NCI-H345 treated with DMSO at 0.1 percent for 48 hours (cell line): ENCODE measurements around the gene ARL14.

Experiments used
- DNase-seq: peaks from one replicate; lab custom pipeline; 2025; ENCODE audit not compliant: unreplicated experiment; lab: John Stamatoyannopoulos, UW

The ARL14 gene

DNA sequence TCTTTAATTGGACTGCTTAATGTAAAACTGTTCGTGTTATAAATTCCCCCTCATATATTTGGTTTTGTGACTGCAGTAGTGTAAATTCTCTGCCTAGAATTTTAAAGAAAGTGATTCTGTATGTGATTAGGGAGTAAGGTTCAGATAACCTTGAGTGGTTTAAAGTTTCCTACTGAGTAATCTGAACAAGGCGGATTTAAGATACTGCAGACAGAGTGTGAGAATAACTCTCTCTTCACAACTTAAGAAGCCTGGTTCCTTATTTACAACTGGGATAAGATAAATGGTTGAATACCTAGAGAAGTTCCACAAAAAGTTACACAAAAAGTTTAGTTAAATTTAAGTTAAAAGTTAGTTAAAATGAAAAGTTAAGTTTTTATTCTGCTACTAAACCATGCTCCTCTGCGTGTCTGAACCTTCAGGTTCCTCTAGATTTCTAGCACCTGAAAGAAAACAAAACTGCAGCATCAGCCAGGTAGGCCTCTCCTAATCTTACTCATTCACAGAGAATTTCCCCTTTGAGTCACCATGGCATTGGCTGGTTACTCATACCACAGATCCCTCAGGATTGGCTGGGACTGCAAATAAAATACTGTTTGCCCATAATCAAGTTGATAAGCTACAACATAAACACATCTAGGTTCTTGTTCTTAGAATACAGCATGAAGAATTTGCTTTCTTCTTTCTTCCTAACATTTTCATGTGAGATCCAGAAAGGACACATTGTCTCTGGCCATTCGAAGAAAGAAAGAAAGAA is at the start of gene ARL14:
ARL14 (plus strand) TSS at position 614 of the 757 bp plus-strand sequence. CDS start 187 bp downstream, outside the sequence.
- no peak for DNase-seq

DNA sequence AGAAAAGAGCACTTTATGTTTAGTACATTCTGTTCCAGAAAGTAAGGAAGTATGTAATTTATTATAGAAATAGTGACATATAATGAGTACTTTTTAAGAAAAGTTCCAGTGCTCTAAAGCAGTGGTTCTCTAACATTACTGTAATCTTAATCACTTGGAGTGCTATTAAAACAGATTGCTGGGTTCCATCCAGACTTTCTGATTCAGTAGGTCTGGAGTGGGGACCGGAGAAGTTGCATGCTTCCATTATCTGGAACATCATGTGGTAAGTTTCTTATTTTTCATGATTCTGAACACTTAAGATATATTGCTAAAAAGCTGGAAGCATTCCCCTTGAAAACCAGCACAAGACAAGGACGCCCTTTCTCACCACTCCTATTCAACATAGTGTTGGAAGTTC is 47.5 kb upstream of the ARL14 start:
- no peak for DNase-seq

DNA sequence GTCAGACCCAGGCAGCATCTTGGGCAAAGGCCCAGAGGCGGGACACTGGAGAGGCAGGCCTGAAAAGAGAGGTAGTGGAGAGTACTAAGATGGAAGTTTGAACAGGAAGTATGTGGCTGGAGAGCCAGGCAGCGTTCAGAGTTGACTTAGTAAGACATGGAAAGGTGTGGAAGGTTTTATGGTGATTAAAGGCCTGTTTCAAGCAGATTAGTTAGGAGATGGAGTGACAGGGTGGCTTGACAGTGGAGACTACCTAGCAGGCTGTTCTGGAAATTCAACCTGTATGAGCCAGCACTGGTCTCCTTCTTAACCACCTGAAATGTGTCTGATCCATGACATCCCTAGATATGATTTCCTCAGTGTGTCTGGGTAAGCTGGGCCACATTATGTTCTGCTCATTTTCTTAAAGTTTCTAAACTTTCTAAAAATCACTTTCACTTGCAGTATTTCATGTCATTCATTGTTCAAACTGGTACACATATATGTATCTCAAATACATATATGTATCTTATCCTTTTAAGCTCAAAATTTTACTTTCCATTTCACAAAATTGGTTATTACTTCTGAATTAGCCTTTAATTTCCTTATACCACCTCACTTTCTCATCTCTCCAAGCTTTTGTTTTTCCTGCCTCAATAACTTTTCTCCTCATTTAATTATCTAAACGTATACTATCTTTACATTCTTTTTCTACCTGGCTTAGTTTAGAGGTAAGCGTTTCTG is 43.4 kb upstream of the ARL14 start:
- DNase-seq, result no peak

DNA sequence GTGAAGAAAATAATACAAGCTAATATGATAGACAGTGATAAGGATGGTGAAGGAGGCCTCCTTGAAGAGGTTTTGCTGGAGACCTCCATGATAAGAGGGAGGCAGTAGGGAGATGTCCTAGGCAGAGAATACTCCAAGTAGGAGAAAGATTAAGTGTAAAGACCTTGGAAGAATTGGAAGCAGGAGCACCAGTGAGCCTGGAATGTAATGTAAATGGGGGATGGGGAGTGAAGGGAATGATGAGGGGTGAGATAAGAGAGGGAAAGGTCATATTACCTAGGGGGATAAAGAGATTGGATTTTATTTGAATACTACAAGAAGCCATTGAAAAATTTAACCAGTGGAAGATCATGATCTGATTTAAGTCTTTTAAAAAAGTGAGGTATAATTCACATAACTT is 41.7 kb upstream of the ARL14 start:
- no peak for DNase-seq

DNA sequence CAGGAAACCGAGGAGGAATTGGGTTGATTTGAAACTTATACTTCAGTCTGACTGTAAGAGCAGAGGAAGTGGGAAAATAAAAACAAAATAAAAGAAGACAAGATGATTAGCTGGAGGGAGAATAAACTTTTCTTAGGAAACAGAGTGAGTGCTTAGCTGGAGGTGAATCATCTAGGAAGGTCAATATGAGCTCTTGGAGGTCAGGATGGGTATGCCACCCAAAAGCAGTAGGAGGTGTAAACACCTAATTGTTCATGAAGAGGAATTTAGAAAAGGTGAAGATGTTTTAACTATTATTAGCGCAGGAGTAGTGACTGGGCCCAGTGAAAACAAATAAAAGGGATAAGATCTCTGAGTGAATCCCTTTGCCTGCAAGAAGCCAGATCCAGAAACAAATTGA is 39.9 kb upstream of the ARL14 start:
- no peak for DNase-seq

DNA sequence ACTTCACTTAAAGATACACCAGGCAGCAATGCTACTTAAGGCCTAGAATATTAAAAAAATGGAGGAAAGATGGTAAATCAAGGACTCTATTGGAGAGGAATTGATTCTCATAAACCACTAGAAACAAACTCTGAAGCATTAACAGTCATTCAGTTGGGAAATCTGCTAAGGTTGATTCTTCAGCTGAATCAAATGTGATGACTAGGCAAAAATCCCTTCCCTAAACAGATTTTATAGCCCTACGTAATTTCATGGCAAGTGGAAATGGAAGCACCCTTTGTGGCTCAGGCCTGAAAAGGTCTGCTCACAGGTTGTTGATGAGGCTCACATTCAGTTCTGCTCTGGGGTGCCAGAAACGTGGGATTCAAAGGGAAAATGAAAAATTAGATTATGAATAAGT is 38.8 kb upstream of the ARL14 start:
- no peak for DNase-seq

DNA sequence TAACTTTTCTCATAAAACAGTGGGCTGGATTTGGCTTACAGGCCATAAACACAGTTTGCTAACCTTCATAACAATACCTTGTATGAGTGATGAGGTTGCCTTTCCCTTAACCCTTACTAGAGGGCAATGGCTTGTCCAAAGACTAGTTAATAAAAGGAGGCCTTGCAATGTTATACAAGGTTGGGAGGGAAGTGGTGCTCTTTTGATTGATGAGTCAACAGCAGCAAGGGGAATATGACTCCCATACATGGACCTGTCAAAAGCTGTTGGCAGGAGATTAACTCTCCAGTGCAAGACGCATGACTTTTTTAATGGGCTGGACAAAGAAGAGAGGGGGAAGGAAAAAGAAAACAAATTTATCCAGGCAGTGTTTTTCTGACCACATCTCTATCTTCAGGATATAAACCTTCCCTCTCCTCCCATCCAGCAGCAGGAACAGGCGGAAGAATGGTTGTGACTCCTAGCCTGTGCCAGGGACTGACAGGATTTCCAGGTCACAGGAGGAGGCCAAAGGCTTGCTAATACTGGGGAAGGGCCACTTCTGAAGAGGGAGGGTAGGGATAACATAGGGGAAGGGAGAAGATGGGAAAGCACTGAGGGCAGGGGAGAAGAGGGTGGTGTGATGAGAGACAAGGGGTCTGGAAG is 35.2 kb upstream of the ARL14 start:
- DNase-seq, result no peak

DNA sequence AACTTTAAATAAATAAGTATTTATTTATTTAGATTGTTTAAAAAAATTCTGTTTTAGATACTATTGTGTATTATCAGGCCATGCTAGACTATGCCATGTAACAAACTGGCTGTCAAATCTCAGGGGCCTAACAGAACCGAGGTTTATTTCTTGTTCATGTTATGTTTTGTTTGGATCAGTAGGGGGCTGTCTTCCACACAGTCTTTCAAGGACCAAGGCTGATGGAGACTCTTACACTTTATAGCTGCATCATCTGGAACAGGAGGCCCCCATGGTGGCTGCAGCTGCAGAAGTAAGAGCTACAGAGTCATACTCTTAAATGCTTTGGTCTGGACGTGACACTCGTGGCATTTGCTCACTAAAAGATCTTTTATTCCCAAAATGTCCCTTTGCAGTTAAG is 33.0 kb upstream of the ARL14 start:
- DNase-seq, result no peak

DNA sequence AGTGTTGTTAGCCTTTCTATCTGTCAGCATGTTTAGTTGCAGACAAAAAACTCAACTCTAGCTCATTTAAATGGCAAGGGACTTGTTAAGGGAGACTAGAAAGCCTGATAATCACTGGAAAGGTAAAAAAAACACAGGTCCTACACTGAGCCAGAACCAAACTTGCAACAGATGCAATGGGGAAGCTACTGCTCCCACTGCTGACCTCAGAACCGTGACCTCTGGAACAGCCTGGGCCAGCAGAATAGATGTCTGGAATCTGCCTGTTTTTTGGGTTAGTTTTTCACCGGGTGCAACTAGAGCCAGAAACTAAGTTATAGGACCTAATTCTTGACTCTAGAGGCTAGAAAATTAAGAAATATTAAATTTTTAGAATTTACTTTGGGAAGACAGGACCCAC is 32.5 kb upstream of the ARL14 start:
- no peak for DNase-seq

DNA sequence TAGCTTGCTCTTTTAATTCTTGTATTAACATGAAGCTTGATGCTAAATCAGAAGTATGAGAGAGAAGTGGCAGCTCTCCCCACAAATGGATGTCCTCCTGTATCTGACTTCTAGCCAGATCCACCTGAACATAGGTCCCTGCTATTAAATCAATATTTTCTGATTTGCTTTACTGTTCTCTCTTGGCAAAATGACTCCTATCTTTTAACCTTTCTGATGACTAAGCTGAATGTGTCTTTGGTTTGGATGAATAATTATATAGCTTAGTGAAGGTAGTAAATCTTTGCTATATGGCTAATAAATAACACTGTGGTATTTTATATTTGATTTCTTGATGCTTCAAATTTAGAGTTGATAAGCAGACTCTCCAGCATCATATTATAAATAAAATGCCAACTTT is 28.3 kb upstream of the ARL14 start:
- DNase-seq, result no peak

DNA sequence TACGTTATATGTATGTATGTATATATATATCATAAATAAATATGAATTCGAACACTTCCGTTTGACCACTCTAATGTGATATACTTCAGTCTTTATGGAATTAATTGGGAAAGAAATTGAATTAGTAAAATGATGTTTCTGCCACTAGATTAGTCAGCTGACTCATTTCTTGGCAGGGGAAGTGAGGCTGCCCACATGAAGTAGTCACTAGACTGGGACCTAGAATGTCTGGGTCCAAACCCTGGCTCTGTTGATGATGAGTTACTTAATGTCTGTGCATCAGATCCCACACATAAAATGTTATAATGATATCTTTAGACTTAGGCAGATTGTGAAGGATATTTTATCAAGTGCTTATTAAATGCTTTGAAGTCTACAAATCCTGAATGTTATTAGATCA is 27.4 kb upstream of the ARL14 start:
- no peak for DNase-seq

DNA sequence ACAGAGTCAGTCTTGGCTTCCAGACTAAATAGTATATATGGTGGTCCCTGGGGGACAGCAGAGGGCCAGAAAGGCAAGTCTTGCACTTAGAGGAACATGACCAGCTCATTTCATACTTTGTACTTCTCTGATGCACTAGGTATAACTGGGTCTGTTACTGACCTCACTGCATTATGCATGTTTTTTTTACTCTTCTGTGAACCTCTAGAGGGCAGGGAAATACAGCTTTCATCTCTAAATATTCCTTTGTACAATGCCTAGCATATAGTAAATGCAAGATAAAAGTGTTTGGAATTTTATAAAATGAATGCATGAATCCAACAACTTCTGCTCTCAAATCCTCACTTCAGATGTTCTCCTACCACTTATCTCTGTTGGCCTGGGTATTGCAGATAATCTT is 23.4 kb upstream of the ARL14 start:
- DNase-seq, result no peak

DNA sequence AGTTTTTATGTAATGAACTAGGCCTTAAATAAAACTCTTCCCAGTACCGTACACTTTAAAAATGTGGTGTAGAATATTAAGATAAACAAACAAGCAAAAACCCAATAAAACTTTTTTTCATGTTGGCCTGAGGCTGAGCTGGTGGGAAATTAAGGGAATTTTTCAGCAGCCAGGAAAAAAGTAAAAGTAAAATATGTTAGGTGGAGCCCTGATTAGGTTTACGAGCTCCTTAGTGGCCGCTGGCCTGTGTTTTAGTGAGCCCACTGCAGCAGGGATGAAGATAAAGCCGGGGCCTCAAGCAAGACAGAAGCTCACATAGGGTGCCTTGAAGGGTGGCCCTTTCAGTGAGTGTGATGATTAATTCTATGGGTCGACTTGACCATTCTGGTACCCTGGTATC is 16.1 kb upstream of the ARL14 start:
- no peak for DNase-seq

DNA sequence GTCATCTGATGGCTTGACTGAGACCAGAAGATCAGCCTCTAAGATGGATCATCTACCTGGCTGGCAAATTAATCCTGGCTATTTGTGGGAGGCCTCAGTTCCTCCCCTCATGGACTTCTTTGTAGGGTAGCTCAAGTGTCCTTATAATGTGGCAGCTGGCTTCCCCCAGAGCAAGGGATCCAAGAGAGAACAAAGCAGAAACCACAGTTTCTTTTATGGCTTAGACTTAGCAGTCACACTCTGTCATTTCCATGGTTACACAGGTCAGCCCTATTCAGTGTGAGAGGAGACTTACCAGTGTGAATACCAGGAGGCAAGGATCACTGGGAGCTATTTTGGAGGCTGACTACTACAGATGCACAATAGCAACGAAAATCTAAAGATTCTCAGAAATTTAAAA is 15.3 kb upstream of the ARL14 start:
- no peak for DNase-seq

DNA sequence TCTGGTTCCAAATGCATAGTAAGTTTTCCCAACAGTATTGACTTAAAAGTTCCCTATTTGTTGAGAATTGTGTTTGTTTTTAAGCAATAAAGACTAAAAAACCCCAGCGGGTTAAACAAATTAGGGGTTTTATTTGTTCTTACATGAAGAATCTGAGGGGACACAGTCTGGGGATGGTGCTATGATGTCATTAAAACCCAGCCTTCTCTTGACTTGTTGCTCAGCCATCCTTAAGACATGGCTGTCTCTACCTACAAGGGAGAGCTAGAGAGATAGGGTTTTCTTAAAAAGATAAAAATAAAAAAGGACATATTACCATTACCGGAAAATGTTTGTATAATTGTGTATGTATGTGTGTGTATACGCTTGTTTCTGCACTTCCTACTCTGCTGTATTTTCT is 11.7 kb upstream of the ARL14 start:
- DNase-seq, result no peak

DNA sequence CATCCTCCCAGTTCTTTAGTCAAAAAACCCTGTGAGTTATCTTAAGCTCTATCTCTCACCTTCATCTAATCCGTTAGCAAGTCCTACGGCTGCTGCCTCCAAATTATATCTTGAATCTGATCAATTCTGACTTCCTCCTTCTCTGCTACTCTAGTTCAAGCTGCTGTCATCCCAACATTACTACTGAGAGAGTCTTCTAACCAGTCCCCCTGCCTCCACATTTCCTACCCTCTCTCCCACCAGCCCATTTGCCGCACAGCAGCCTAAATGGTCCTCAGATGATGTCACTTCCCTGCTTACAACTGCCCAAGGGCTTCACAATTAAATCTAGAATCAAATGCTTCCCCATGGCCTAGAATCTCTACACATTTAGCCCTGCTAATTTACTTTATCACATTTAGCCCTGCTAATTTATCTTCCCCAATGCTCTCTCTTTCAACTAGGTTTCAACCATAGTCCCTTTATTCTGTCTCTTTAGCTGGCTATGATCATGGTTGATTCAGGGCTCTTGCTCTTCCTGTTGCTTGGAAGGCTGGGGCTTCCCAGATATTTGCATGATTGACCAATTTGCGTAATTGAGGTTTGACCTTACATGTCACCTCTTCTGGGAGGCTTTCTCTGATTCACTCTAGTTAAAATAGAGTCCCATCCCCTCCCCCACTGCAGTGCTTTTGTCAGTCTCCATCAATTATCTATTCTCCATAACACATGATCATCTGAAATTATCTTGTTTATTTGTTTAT is 11.0 kb upstream of the ARL14 start:
- no peak for DNase-seq

DNA sequence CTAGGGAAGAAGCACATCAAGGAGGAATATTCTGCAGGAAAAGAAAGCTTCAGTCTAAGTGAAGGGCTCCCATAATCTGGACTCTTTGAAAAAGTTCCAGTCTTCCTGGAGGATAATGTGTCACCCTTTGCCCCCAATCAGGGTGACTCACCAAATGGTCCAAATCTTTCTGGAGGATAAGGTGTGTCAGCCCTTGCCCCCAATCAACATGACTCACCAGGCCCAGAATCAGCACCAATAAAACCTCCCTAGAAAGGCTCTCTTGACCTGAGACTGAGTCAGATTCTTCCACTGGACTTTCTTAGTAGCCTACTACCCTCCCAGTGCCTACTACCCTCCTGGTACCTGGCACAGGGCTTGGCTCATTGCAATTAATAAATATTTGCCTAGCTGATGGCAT is 9.5 kb upstream of the ARL14 start:
- DNase-seq, result no peak

DNA sequence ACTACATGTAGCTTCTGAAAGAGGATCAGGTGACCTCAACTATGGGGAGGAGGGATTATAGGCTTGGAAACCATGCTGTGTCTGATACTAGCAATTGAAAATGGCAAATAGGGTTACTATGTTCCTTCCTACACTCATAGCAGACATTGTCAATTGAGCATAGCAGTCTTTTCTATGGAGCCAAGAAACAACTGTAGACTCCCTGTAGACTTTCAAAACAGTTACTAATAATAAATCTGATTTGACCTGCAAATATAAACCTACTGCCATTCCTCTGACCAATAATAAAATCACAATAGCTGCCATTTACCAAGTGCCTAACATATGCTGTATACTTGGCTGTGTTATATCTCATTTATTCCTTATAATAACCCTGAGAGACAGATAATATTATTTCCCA is 8.5 kb upstream of the ARL14 start:
- DNase-seq, result no peak

DNA sequence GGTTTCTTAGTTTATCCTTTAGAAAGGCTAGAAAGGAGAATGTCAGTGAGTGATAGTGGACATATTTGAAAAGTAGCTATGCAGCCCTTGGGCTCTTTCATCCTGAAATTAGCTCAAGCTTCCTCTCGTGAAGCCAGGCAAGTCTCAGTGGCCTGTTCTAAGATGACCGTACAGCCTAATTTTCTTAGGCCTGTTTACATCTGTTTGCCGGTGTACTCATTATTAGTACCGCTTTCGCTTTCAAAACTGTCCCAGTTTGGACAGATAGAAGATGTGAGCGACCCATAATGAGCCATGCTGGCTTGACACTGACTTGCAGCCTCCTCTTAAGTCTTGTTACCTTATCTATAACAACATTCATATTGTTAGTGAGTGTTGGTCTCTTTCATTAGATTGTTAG is 5.7 kb upstream of the ARL14 start:
- no peak for DNase-seq

DNA sequence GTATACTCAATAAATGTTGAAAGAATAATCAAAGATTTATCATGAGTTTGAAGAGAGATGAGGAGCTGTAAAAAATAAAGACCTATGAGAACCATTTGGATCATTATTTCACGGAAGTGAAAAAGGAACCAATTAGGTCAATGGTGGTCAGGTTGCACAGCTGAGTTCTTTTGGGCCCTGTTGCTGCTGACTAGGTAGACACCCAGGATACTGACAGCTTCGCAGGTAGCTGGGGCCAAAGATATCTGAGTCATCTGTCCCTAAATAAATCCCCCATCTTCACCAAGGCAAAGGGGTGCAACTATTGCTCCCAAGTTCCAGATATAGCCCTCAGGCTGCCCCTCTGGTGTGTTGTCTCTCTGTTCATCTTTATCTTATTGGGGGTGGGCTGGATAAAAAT is 5.0 kb upstream of the ARL14 start:
- no peak for DNase-seq

DNA sequence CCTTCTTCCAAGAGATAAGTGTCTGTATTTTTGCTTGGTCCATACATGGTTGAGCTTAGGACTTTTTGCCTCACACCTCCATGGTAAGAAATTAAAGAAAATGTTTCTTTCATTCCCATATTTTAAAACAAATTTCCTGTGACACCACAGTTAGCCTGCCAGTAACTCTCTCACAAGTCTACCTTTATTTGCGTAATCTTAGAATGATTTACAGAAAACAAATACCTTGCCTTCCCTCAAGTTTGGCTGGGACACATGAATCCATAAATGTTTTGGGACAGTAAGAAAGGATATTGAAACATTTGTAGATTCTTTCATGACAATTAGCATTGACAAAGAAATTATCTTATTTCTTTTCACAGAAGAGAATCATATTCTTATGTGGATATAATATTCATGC is 3.8 kb upstream of the ARL14 start:
- no peak for DNase-seq
